Bronchial epithelial cell (primary cell): ENCODE results near the gene FGF5. TPM values are rescaled to one million over a fixed set of nuclear protein-coding genes. Genes with fewer than 3 reads are reported as not detected.

ENCODE experiments used
- DNase-seq: peaks from one replicate; pipeline ENCODE4 v3.0.0-alpha.2; 2010; ENCODE audit warnings: low read depth
- FAIRE-seq: peaks from 2 replicates; lab custom pipeline; 2011; peaks lifted over from hg19 to GRCh38; lab: Jason Lieb, UNC
- H3K27me3 ChIP-seq: 2 replicates; pipeline ENCODE4 v1.5.1; 2011; ENCODE audit warnings: low read length; ENCODE audit not compliant: control insufficient read depth, insufficient read depth
- H3K36me3 ChIP-seq: 2 replicates; pipeline ENCODE4 v1.5.1; 2011; ENCODE audit warnings: low read length; ENCODE audit not compliant: control insufficient read depth, insufficient read depth
- H3K4me3 ChIP-seq: 2 replicates; pipeline ENCODE4 v1.5.1; 2011; ENCODE audit warnings: mild to moderate bottlenecking, low read depth, low read length, control low read depth
- total RNA-seq: library from RNA; depleted of rRNA; stranded (reverse); fragments of >200 nt; gene quantifications from 2 replicates; pipeline ENCODE4 v1.2.1, GENCODE V29; 2014
- TF ChIP-seq, protein P1 (sequence below): IDR thresholded peaks from 2 replicates; pipeline ENCODE4 v1.5.1; 2011; ENCODE audit warnings: mild to moderate bottlenecking, moderate library complexity, low read length, control low read depth, inconsistent platforms; ENCODE audit not compliant: insufficient read depth, severe bottlenecking

Gene FGF5
- total RNA-seq, 1 donor from 2014 or later: 1.3 TPM

DNA sequence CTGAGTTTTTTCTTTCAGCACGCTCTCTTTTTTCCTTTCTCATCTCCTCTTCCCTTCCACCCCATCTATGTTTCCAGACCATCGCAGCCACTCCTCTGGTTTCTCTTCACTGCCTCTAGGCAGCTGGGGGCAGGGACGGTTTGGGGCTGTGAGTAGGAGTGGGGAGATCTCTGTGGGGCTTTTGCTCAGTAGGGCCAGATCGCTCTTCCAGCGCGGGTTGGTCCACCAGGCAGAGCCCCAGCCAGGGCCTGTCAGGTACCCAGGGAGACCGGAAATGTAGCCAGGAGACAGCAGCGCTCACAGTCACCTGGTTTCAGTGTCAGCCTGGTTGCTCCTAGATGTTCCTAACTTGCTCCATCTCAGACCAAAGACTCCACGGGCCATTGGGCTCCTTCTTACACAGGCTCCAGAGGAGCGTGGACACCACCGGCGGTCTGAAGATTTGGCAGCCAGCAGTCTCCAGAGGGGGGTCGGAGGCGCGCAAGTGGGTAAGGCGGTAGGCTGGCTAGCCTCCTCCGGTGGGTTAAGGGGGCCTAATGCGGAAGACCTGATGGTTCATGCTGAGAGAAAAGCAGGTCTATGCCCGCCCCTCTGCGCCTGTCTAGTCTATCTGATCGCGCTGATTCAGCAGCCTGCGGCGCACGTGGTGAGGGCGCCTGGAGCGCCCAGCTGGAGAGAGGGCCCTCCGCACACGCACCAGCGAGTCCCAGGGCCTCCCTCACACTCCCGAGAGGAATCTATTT lies 1.8 kb downstream of the FGF5 start:
- Histone ChIP-seq H3K4me3 (no peak overlapping the region), H3K36me3 (no peaks in the 10 kb centered on the region), H3K27me3 (no peaks in the 10 kb centered on the region)
- FAIRE-seq: no peak
- DNase-seq: peak; percentile 3
- TF ChIP-seq, protein P1, sequence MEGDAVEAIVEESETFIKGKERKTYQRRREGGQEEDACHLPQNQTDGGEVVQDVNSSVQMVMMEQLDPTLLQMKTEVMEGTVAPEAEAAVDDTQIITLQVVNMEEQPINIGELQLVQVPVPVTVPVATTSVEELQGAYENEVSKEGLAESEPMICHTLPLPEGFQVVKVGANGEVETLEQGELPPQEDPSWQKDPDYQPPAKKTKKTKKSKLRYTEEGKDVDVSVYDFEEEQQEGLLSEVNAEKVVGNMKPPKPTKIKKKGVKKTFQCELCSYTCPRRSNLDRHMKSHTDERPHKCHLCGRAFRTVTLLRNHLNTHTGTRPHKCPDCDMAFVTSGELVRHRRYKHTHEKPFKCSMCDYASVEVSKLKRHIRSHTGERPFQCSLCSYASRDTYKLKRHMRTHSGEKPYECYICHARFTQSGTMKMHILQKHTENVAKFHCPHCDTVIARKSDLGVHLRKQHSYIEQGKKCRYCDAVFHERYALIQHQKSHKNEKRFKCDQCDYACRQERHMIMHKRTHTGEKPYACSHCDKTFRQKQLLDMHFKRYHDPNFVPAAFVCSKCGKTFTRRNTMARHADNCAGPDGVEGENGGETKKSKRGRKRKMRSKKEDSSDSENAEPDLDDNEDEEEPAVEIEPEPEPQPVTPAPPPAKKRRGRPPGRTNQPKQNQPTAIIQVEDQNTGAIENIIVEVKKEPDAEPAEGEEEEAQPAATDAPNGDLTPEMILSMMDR: no peak

DNA sequence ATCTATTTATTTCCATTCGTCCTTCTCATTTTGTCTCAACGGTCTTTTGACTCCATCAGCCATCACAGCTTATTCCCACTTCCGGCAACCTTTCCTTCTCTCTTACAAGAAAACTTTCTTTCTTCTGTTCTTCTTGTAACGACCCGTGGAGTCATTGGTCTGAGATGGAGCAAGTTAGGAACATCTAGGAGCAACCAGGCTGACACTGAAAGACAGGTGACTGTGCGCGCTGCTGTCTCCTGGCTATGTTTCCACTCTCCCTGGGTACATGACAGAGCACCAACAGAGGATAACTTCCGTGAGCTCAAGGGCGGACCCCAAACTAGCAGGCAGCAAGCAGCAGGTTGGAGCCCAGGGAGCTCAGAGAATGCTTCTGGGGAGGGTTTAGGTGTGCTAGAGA lies 2.5 kb downstream of the FGF5 start:
- FAIRE-seq: no peak
- TF ChIP-seq, protein P1: no peak
- no peak for DNase-seq
- Histone ChIP-seq H3K27me3 (no peaks in the 10 kb centered on the region), H3K36me3 (no peaks in the 10 kb centered on the region), H3K4me3 (no peak overlapping the region)

- Histone ChIP-seq H3K36me3 (no peaks in the 10 kb centered on the region), H3K27me3 (no peaks in the 10 kb centered on the region), H3K4me3 (no peak overlapping the region)
- DNase-seq (no peak), FAIRE-seq (no peak)
- TF ChIP-seq, protein P1: no peak
Observed at GRCh38 chr4:80270321-80270720, 3.9 kb downstream of the FGF5 start.

DNA sequence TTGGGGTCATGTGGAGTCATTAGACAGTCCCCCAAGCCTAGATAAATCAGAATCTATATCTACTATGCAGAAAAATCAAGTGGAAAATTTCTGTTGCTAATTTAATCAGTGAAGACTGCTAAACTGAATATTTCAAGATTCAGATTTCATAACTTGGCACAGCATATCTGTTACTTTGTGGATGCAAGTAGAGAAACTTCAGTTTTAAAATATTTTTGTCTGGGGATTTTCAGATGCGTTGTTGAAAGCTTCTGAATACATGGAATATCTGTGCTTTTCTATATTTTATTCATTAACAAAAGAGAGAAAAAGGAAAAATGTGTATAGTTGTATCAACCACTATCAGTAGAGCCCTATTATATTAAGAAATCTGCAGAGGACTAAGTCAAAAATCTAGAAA lies 4.4 kb downstream of the FGF5 start:
- no peak for FAIRE-seq
- DNase-seq: no peak
- TF ChIP-seq, protein P1: no peak
- H3K36me3 ChIP-seq: no peaks in the 10 kb centered on the region
- H3K4me3 ChIP-seq: no peak overlapping the region
- no peaks in the 10 kb centered on the region for H3K27me3 ChIP-seq

DNA sequence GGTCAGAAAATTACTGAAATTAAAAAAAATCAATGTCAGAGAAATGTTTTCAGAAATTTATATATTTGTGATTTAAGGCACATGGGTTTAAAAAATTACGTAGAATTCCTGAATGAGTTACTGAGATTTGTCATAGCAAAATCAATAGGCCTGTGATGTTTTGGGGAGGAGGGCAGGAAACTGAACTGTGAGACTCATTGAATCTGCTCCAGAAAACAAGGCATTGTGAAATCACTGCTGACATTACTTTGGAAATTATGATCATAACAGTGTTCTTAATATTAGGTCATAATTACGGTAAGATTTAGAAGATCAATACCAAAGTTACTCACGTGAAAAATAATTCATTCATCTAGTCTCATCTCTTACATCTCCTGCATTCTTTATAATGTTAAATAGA lies 5.3 kb downstream of the FGF5 start:
- no peak for FAIRE-seq
- no peaks in the 10 kb centered on the region for H3K36me3 ChIP-seq
- H3K27me3 ChIP-seq: no peaks in the 10 kb centered on the region
- TF ChIP-seq, protein P1: no peak
- no peak overlapping the region for H3K4me3 ChIP-seq
- DNase-seq: no peak

DNA sequence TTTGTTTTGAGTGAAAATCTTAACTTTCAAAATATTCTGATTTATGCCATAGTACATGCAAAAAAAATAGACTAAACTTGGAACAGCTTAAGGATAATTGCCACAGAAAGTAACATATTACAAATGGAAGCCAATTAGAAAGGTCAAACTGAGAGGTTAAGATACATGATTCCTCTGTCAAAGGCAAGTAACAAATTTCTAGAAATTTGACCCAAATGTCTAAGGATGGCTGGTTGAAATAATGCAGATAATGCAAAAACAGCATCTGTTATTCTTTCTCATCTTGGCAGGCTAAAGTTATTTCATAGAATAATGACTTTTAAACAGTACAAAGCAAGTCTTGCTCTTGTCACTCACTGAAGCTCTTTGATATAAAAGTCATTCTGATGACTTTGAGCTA lies 10.5 kb downstream of the FGF5 start:
- Histone ChIP-seq H3K27me3 (no peaks in the 10 kb centered on the region), H3K4me3 (no peak overlapping the region), H3K36me3 (no peaks in the 10 kb centered on the region)
- TF ChIP-seq, protein P1: no peak
- no peak for FAIRE-seq
- DNase-seq: no peak
